DND-41 (cell line): ENCODE results near the gene RARB.

Source experiments
- EZH2 ChIP-seq: IDR thresholded peaks from 3 replicates; pipeline ENCODE4 v1.6.1; 2012; ENCODE audit warnings: borderline replicate concordance, low read depth, mild to moderate bottlenecking, moderate library complexity, low read length, inconsistent platforms; ENCODE audit not compliant: severe bottlenecking
- TF ChIP-seq, protein P1 (sequence below): IDR thresholded peaks from 2 replicates; pipeline ENCODE4 v1.5.1; 2012; ENCODE audit warnings: borderline replicate concordance, low read length, moderate library complexity, mild to moderate bottlenecking; ENCODE audit not compliant: poor library complexity, severe bottlenecking; ENCODE audit errors: extremely low read depth

DNA sequence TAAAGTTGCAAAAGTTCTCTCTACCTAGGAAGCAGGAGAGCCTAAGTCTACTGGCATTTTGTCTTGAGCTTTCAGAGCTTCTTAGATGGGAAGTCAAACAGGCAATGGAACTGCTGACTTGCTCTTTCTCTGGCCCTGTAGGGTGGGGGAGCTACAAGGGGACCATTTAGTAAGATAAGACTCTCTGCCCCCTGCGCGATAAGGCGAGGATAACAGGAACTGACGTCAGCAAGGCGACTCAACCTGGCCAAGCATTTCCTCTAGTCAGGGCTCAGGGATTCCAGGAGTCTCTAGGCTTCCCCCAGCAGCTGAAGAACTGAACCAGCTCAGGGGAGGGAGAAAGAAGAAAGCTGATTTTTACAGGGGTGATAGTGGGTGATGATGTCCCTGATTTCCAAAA lies 5.8 kb downstream of the RARB start:
- TF ChIP-seq, protein P1, sequence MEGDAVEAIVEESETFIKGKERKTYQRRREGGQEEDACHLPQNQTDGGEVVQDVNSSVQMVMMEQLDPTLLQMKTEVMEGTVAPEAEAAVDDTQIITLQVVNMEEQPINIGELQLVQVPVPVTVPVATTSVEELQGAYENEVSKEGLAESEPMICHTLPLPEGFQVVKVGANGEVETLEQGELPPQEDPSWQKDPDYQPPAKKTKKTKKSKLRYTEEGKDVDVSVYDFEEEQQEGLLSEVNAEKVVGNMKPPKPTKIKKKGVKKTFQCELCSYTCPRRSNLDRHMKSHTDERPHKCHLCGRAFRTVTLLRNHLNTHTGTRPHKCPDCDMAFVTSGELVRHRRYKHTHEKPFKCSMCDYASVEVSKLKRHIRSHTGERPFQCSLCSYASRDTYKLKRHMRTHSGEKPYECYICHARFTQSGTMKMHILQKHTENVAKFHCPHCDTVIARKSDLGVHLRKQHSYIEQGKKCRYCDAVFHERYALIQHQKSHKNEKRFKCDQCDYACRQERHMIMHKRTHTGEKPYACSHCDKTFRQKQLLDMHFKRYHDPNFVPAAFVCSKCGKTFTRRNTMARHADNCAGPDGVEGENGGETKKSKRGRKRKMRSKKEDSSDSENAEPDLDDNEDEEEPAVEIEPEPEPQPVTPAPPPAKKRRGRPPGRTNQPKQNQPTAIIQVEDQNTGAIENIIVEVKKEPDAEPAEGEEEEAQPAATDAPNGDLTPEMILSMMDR: no peak
- TF ChIP-seq EZH2: no peak
